Suprapubic skin (tissue), 4 donors: Measurements from ENCODE around the gene SPIRE1. TPM values are rescaled to one million over a fixed set of nuclear protein-coding genes. Genes with fewer than 3 reads are reported as not detected.
"Not testable (repeated sequence)": the region's sequence is repeated elsewhere in the genome, so short reads cannot be mapped to it uniquely, and the experiment has no call there.

Source experiments
- DNase-seq, 2 donors: peaks; one replicate each; pipeline ENCODE4 v3.0.0-alpha.2; 2019; ENCODE audit warnings: low spot score in 2 of 2
- H3K27ac ChIP-seq: fragments of 200-600 bp; sonication (generic); one replicate; pipeline ENCODE4 v1.5.1; 2019
- H3K27me3 ChIP-seq: fragments of 200-600 bp; sonication (generic); one replicate; pipeline ENCODE4 v1.5.1; 2019
- H3K36me3 ChIP-seq: fragments of 200-600 bp; sonication (generic); one replicate; pipeline ENCODE4 v1.5.1; 2019
- H3K4me1 ChIP-seq: fragments of 200-600 bp; sonication (generic); one replicate; pipeline ENCODE4 v1.5.1; 2019
- H3K4me3 ChIP-seq: fragments of 200-600 bp; sonication (generic); one replicate; pipeline ENCODE4 v1.5.1; 2019; ENCODE audit warnings: mild to moderate bottlenecking
- H3K9me3 ChIP-seq: fragments of 200-600 bp; sonication (generic); one replicate; pipeline ENCODE4 v1.5.1; 2019
- EP300 ChIP-seq: sonication (generic); formaldehyde crosslinking; IDR thresholded peaks from one replicate; pipeline ENCODE4 v1.6.1; 2017; ENCODE audit warnings: antibody characterized with exemption
- POLR2A ChIP-seq, 2 donors: fragments of 450-650 bp; IDR thresholded peaks; one replicate each; pipeline ENCODE4 v1.6.1; 2017; ENCODE audit warnings: antibody characterized with exemption in 2 of 2, mild to moderate bottlenecking in 2 of 2, moderate library complexity in 2 of 2
- POLR2AphosphoS5 ChIP-seq, 3 donors: sonication (generic); formaldehyde crosslinking; IDR thresholded peaks; one replicate each; pipeline ENCODE4 v1.6.1; 2017; ENCODE audit warnings: antibody characterized with exemption in 3 of 3
- WGBS: methylation state at CpG from one replicate; pipeline ENCODE4 v1.1.5; 2018; 5-methylcytosine and 5-hydroxymethylcytosine counted together
- total RNA-seq, 4 donors: library from RNA; depleted of rRNA; stranded (reverse); fragments of >200 nt; gene quantifications; one replicate each; pipeline ENCODE4 v1.1.0, GENCODE V29; 2016
- TF ChIP-seq, protein P1 (sequence below), 2 donors: fragments of 200-600 bp in 1 of 2; fragments of 450-650 bp in 1 of 2; sonication (generic) in 1 of 2; IDR thresholded peaks; one replicate each; pipeline ENCODE4 v1.5.1; 2016 to 2019; ENCODE audit warnings: antibody characterized with exemption in 2 of 2, mild to moderate bottlenecking in 1 of 2, moderate library complexity in 1 of 2

SPIRE1 gene
- total RNA-seq, 4 donors from 2014 or later, result 21.7 to 42.8 (median 25.2) TPM

- H3K27ac ChIP-seq, result no peak overlapping the region
- H3K36me3 ChIP-seq, result no peaks in the 10 kb centered on the region
- 82% methylated on average over 5 of the region's 5 CpGs for WGBS
These were observed 241.7 kb downstream of the SPIRE1 start for GRCh38 chr18:12416098-12416729.

GRCh38 chr18:12411456-12411855 lies 246.5 kb downstream of the SPIRE1 start:
- Histone ChIP-seq H3K27ac (no peak overlapping the region), H3K9me3 (no peaks in the 10 kb centered on the region), H3K36me3 (no peaks in the 10 kb centered on the region), H3K4me1 (peaks cover 18% of the 10 kb centered on the region), H3K4me3 (no peak overlapping the region), H3K27me3 (no peaks in the 10 kb centered on the region)
- TF ChIP-seq POLR2AphosphoS5 (IDR thresholded peaks at IDR 0.05) (no peak), POLR2A (IDR thresholded peaks at IDR 0.05) (no peak), EP300 (no peak)
- TF ChIP-seq, protein P1, sequence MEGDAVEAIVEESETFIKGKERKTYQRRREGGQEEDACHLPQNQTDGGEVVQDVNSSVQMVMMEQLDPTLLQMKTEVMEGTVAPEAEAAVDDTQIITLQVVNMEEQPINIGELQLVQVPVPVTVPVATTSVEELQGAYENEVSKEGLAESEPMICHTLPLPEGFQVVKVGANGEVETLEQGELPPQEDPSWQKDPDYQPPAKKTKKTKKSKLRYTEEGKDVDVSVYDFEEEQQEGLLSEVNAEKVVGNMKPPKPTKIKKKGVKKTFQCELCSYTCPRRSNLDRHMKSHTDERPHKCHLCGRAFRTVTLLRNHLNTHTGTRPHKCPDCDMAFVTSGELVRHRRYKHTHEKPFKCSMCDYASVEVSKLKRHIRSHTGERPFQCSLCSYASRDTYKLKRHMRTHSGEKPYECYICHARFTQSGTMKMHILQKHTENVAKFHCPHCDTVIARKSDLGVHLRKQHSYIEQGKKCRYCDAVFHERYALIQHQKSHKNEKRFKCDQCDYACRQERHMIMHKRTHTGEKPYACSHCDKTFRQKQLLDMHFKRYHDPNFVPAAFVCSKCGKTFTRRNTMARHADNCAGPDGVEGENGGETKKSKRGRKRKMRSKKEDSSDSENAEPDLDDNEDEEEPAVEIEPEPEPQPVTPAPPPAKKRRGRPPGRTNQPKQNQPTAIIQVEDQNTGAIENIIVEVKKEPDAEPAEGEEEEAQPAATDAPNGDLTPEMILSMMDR (IDR thresholded peaks at IDR 0.05), result no peak
- DNase-seq, result no peak
- WGBS, result 92% methylated on average over 3 of the region's 3 CpGs

More at GRCh38 chr18:12416098-12416729, 241.7 kb downstream of the SPIRE1 start:
- Histone ChIP-seq H3K4me1 (peaks cover 23% of the 10 kb centered on the region), H3K4me3 (no peak overlapping the region), H3K27me3 (no peaks in the 10 kb centered on the region), H3K9me3 (no peaks in the 10 kb centered on the region)
- no peak for DNase-seq
- TF ChIP-seq POLR2A (IDR thresholded peaks at IDR 0.05) (no peak), POLR2AphosphoS5 (IDR thresholded peaks at IDR 0.05) (no peak)

DNA sequence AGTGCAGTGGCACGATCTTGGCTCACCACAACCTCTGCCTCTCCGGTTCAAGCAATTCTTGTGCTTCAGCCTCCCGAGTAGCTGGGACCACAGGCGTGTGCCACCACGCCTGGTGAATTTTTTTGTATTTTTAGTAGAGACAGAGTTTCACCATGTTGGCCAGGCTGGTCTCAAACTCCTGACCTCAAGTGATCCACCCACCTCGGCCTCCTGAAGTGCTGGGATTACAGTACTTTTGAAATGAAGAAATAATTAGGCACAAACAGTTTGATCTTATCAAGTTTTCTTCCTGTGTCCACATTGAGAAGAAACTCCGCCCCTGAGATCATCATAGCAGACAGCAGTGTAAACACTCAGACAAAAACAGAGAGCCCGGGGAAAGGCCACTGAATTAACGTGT lies 247.2 kb downstream of the SPIRE1 start:
- H3K4me1 ChIP-seq, result peaks cover 20% of the 10 kb centered on the region
- not testable (repeated sequence) for H3K36me3 ChIP-seq, H3K27me3 ChIP-seq, DNase-seq, H3K9me3 ChIP-seq, H3K4me3 ChIP-seq, H3K27ac ChIP-seq
- 91% methylated on average over 9 of the region's 9 CpGs for WGBS

DNA sequence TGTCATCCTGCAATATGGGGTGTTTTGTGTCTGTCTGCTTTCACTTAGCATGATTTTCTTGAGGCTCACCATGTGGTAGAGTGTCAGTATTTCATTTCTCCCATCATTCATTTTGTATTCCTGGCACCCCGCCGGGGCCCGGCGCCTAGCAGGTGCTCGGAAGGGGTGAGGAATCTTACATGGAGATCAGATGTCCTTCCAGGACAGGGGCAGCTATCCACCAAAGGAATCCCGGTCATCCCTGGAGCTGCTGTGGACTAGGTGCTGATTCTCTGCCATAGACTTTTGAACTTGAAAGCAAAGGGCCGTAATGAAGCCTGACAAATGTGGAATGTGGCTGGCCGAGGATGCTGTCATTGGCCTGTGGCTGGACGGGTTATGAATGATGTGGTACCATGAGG lies 247.8 kb downstream of the SPIRE1 start:
- Histone ChIP-seq H3K27me3 (peaks cover 4% of the 10 kb centered on the region), H3K27ac (no peak overlapping the region), H3K4me3 (no peak overlapping the region), H3K9me3 (no peaks in the 10 kb centered on the region), H3K4me1 (peaks cover 14% of the 10 kb centered on the region), H3K36me3 (no peaks in the 10 kb centered on the region)
- WGBS, result 91% methylated on average over 9 of the region's 9 CpGs
- TF ChIP-seq POLR2A (IDR thresholded peaks at IDR 0.05), result no peak
- no peak for TF ChIP-seq POLR2AphosphoS5 (IDR thresholded peaks at IDR 0.05)
- TF ChIP-seq, protein P1 (IDR thresholded peaks at IDR 0.05), result no peak
- TF ChIP-seq EP300, result no peak
- DNase-seq, result no peak

DNA sequence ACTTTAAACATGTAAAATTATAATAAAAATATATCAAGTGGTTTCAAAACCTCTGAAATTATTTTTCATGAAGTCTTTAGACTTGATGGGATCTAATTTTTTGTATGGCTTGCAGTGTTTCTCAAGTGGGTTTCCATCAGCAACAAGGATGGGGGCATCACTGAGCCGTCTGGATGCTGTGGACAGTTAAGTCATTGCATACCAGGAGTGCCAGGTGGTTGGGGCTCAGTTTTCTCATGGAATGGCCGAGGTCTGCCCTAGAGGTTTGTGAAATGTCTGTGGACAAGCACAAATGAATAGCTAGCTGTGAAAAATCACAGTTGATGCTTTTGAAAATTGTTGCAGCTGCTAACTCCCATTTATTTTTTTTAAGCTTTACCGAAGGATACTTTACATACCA lies 248.4 kb downstream of the SPIRE1 start:
- H3K4me3 ChIP-seq, result no peak overlapping the region
- no peak overlapping the region for H3K27ac ChIP-seq
- DNase-seq, result no peak
- H3K36me3 ChIP-seq, result no peaks in the 10 kb centered on the region
- TF ChIP-seq EP300, result no peak
- TF ChIP-seq, protein P1 (IDR thresholded peaks at IDR 0.05), result no peak
- TF ChIP-seq POLR2A (IDR thresholded peaks at IDR 0.05), result no peak
- no peak for TF ChIP-seq POLR2AphosphoS5 (IDR thresholded peaks at IDR 0.05)
- peaks cover 5% of the 10 kb centered on the region for H3K27me3 ChIP-seq
- peaks cover 14% of the 10 kb centered on the region for H3K4me1 ChIP-seq
- no peaks in the 10 kb centered on the region for H3K9me3 ChIP-seq
- 83% methylated on average over 3 of the region's 3 CpGs for WGBS

DNA sequence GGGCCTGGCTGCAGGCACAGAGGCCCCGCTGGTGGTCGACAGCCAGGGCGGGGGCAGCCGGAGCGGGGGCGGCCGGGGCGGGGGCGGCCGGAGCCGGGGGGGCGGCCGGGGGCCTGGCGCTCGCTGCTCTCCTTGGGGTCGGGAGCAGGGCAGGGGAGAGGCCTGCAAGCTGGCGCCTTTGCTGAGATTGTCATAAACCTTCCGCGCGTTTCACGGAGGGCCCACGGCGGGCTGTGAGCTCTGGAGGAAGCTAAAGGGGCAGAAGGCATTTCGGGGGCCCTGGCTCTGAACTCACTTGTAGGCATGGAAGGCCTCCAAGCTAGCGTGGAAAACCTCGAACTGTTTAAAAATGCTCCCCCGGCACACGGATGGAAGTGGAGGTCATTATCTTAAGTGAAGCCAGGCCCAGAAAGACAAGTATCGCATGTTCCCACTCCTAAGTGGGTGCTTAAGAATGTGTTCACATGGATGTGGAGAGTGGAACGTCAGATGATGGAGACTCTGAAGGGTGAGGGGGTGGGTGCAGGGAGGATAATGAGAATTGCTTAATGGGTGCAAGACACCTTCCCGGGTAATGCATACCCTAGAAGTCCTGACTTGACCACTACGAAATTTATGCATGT lies 249.5 kb downstream of the SPIRE1 start:
- H3K9me3 ChIP-seq, result no peaks in the 10 kb centered on the region
- no peak for TF ChIP-seq EP300
- no peak for TF ChIP-seq POLR2A (IDR thresholded peaks at IDR 0.05)
- TF ChIP-seq, protein P1 (IDR thresholded peaks at IDR 0.05), result no peak
- no peak for TF ChIP-seq POLR2AphosphoS5 (IDR thresholded peaks at IDR 0.05)
- H3K4me1 ChIP-seq, result peaks cover 14% of the 10 kb centered on the region
- no peak for DNase-seq
- peaks cover 5% of the 10 kb centered on the region for H3K27me3 ChIP-seq
- 10% methylated on average over 15 of the region's 32 CpGs for WGBS
- peak overlapping the region; percentile 66 for H3K4me3 ChIP-seq
- H3K36me3 ChIP-seq, result no peaks in the 10 kb centered on the region
- peak overlapping the region; percentile 77 for H3K27ac ChIP-seq
